T-helper 1 cell treated with Interleukin-12 subunit alpha and Interleukin-12 subunit beta and Interleukin-4 antibody, amounts not matched to agents 30 μg/mL and 1 μg/mL, for 36 hours (primary cell): ENCODE data around the gene BIRC7.
"Not testable (repeated sequence)": the region's sequence is repeated elsewhere in the genome, so short reads cannot be mapped to it uniquely, and the experiment has no call there.

Source experiments
- H3K27ac Mint-ChIP-seq: one replicate; pipeline ENCODE4 v1.8.0; 2021; ENCODE audit warnings: mild to moderate bottlenecking, mixed read lengths
- H3K27me3 Mint-ChIP-seq: one replicate; pipeline ENCODE4 v1.8.0; 2021; ENCODE audit warnings: low read depth, mixed read lengths
- H3K36me3 Mint-ChIP-seq: one replicate; pipeline ENCODE4 v1.8.0; 2021; ENCODE audit warnings: low read depth, mixed read lengths
- H3K4me1 Mint-ChIP-seq: one replicate; pipeline ENCODE4 v1.8.0; 2021; ENCODE audit warnings: low read depth, mixed read lengths
- H3K4me3 Mint-ChIP-seq: one replicate; pipeline ENCODE4 v1.8.0; 2021; ENCODE audit warnings: mild to moderate bottlenecking, moderate library complexity, mixed read lengths
- H3K9me3 Mint-ChIP-seq: one replicate; pipeline ENCODE4 v1.8.0; 2021; ENCODE audit warnings: mixed read lengths

The BIRC7 gene

GRCh38 chr20:63242736-63243135 lies 7.0 kb downstream of the BIRC7 start:
- no peaks in the 10 kb centered on the region for H3K4me1 Mint-ChIP-seq
- no peak overlapping the region for H3K27ac Mint-ChIP-seq
- no peaks in the 10 kb centered on the region for H3K27me3 Mint-ChIP-seq
- no peak overlapping the region for H3K4me3 Mint-ChIP-seq
- no peaks in the 10 kb centered on the region for H3K36me3 Mint-ChIP-seq
- no peaks in the 10 kb centered on the region for H3K9me3 Mint-ChIP-seq

GRCh38 chr20:63243604-63244247 lies 8.0 kb downstream of the BIRC7 start:
- H3K27ac Mint-ChIP-seq = no peak overlapping the region
- H3K4me1 Mint-ChIP-seq = no peaks in the 10 kb centered on the region
- no peaks in the 10 kb centered on the region for H3K9me3 Mint-ChIP-seq
- no peaks in the 10 kb centered on the region for H3K36me3 Mint-ChIP-seq
- no peak overlapping the region for H3K4me3 Mint-ChIP-seq
- no peaks in the 10 kb centered on the region for H3K27me3 Mint-ChIP-seq

- H3K4me1 Mint-ChIP-seq = no peaks in the 10 kb centered on the region
- H3K36me3 Mint-ChIP-seq = no peaks in the 10 kb centered on the region
- H3K4me3 Mint-ChIP-seq = no peak overlapping the region
- no peaks in the 10 kb centered on the region for H3K27me3 Mint-ChIP-seq
- H3K27ac Mint-ChIP-seq = no peak overlapping the region
- H3K9me3 Mint-ChIP-seq = no peaks in the 10 kb centered on the region
These were observed 8.8 kb downstream of the BIRC7 start for GRCh38 chr20:63244468-63244867.

- H3K27me3 Mint-ChIP-seq = peaks cover 4% of the 10 kb centered on the region
- H3K9me3 Mint-ChIP-seq = no peaks in the 10 kb centered on the region
- no peaks in the 10 kb centered on the region for H3K36me3 Mint-ChIP-seq
- H3K4me3 Mint-ChIP-seq = no peak overlapping the region
- H3K27ac Mint-ChIP-seq = no peak overlapping the region
- no peaks in the 10 kb centered on the region for H3K4me1 Mint-ChIP-seq
These were observed 11.0 kb downstream of the BIRC7 start for GRCh38 chr20:63246490-63247288.

- H3K27me3 Mint-ChIP-seq = peaks cover 10% of the 10 kb centered on the region
- no peak overlapping the region for H3K27ac Mint-ChIP-seq
- H3K9me3 Mint-ChIP-seq = no peaks in the 10 kb centered on the region
- H3K4me1 Mint-ChIP-seq = no peaks in the 10 kb centered on the region
- H3K36me3 Mint-ChIP-seq = no peaks in the 10 kb centered on the region
- no peak overlapping the region for H3K4me3 Mint-ChIP-seq
These were observed 12.0 kb downstream of the BIRC7 start for GRCh38 chr20:63247671-63248228.

- Mint-ChIP-seq H3K4me3 (no peak overlapping the region), H3K36me3 (no peaks in the 10 kb centered on the region), H3K4me1 (no peaks in the 10 kb centered on the region), H3K27me3 (peaks cover 15% of the 10 kb centered on the region), H3K27ac (no peak overlapping the region), H3K9me3 (no peaks in the 10 kb centered on the region)
These were observed 13.3 kb downstream of the BIRC7 start for GRCh38 chr20:63248835-63249591.

- no peaks in the 10 kb centered on the region for H3K9me3 Mint-ChIP-seq
- H3K4me3 Mint-ChIP-seq = no peak overlapping the region
- H3K36me3 Mint-ChIP-seq = no peaks in the 10 kb centered on the region
- H3K27ac Mint-ChIP-seq = no peak overlapping the region
- H3K27me3 Mint-ChIP-seq = peaks cover 18% of the 10 kb centered on the region
- H3K4me1 Mint-ChIP-seq = no peaks in the 10 kb centered on the region
These were observed 14.2 kb downstream of the BIRC7 start for GRCh38 chr20:63249891-63250290.

GRCh38 chr20:63251350-63251749 lies 15.6 kb downstream of the BIRC7 start:
- H3K36me3 Mint-ChIP-seq, H3K27ac Mint-ChIP-seq, H3K4me3 Mint-ChIP-seq, H3K9me3 Mint-ChIP-seq, H3K4me1 Mint-ChIP-seq: not testable (repeated sequence)
- H3K27me3 Mint-ChIP-seq = peaks cover 31% of the 10 kb centered on the region

GRCh38 chr20:63252284-63252711 lies 16.6 kb downstream of the BIRC7 start:
- Mint-ChIP-seq H3K27me3 (peaks cover 35% of the 10 kb centered on the region), H3K4me3 (no peak overlapping the region), H3K27ac (no peak overlapping the region), H3K4me1 (no peaks in the 10 kb centered on the region), H3K9me3 (no peaks in the 10 kb centered on the region), H3K36me3 (no peaks in the 10 kb centered on the region)

- Mint-ChIP-seq H3K27ac (no peak overlapping the region), H3K4me1 (no peaks in the 10 kb centered on the region), H3K27me3 (peaks cover 35% of the 10 kb centered on the region), H3K4me3 (no peak overlapping the region), H3K9me3 (no peaks in the 10 kb centered on the region), H3K36me3 (no peaks in the 10 kb centered on the region)
These were observed 17.3 kb downstream of the BIRC7 start for GRCh38 chr20:63253065-63253437.

GRCh38 chr20:63253438-63254231 lies 17.9 kb downstream of the BIRC7 start:
- H3K27me3 Mint-ChIP-seq = peaks cover 35% of the 10 kb centered on the region
- no peaks in the 10 kb centered on the region for H3K36me3 Mint-ChIP-seq
- H3K9me3 Mint-ChIP-seq = no peaks in the 10 kb centered on the region
- no peaks in the 10 kb centered on the region for H3K4me1 Mint-ChIP-seq
- H3K27ac Mint-ChIP-seq = no peak overlapping the region
- no peak overlapping the region for H3K4me3 Mint-ChIP-seq

GRCh38 chr20:63254232-63254605 lies 18.5 kb downstream of the BIRC7 start, which contains the start of gene NKAIN4:
NKAIN4 (minus strand) TSS chr20:63254463; CDS start chr20:63254450, 13 bp downstream.
- H3K27ac Mint-ChIP-seq = no peak within 1 kb of the TSS
- peaks cover 35% of the 10 kb centered on the region for H3K27me3 Mint-ChIP-seq
- H3K9me3 Mint-ChIP-seq = no peaks in the 10 kb centered on the region
- no peaks in the 10 kb centered on the region for H3K36me3 Mint-ChIP-seq
- no peaks in the 10 kb centered on the region for H3K4me1 Mint-ChIP-seq
- H3K4me3 Mint-ChIP-seq = no peak within 1 kb of the TSS

GRCh38 chr20:63254606-63255384 lies 19.1 kb downstream of the BIRC7 start:
- Mint-ChIP-seq H3K4me3 (no peak overlapping the region), H3K9me3 (no peaks in the 10 kb centered on the region), H3K36me3 (no peaks in the 10 kb centered on the region), H3K4me1 (no peaks in the 10 kb centered on the region), H3K27me3 (peaks cover 35% of the 10 kb centered on the region), H3K27ac (no peak overlapping the region)
